Esophagus mucosa (tissue), 1 donor: ENCODE measurements around the gene NKAIN2. TPM values are rescaled to one million over a fixed set of nuclear protein-coding genes. Genes with fewer than 3 reads are reported as not detected.

ENCODE experiments used
- ATAC-seq: fragments of 200-7000 bp; cut with Tn5 transposase; one replicate; pipeline ENCODE4 v1.9.1; 2020
- total RNA-seq: library from RNA; stranded (reverse); gene quantifications from one replicate; pipeline ENCODE4 v1.2.4, GENCODE V29; 2023
- donor health status: DM: yes; HTN: yes; CAD: no.

Gene NKAIN2
- total RNA-seq, 1 donor from 2014 or later, result not detected

DNA sequence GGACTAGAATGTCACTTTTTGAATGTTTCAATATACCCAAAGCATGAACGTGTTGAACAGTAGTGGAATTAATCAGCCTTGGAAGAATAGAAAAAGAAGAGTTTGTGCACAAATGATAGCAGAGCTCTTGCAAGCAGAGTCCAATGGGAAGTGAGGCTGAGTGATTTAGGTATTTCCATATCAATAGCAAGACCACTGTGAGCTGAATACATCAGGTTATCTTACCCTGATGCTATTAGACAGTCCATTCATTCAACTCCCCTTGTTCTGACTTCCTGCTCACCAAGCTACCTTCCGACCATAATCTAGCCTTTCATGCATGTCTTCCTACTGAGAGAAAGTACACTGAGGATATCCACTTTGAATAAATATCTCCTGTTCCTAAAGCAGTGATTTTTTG lies 809.4 kb downstream of the NKAIN2 start:
- ATAC-seq, result no peak

- no peak for ATAC-seq
These were observed 818.7 kb downstream of the NKAIN2 start for GRCh38 chr6:124622351-124622750.

GRCh38 chr6:124633655-124634054 lies 830.0 kb downstream of the NKAIN2 start:
- ATAC-seq, result no peak

DNA sequence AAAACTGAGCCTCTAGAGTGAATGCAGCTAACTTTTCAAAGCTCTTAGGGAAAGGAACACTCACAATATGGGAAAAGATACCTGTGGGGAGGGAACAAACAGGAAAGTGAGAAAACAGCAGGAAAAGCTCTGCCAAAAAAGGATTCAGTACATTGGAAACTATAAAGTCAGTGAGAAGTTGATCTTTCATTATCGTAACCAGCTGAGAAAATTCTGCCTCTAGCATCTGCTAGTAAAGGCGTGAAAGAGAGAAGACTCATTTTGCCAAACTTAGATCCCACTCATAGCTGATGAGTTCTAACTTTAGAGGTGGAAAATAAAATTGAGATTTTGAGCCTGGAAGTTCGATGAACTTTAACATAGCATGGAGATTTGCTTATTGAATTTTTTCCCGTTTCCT lies 836.8 kb downstream of the NKAIN2 start:
- no peak for ATAC-seq

- no peak for ATAC-seq
These were observed 852.2 kb downstream of the NKAIN2 start for GRCh38 chr6:124655866-124656265.

DNA sequence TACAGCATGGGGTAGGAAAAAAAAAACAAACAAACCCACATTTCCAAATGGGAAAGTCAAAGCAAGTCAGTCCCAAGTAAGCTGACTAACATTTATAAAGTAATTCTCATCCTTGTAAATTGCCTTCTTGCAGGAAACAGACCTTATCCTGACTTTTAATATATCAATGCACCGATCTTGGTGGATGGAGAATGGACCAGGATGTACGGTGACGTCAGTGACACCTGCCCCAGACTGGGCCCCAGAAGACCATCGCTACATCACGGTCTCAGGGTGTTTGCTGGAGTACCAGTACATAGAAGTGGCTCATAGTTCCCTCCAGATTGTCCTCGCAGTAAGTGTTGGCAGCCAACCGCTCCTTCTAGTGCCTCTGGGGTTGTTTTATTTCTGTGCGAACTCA lies 854.4 kb downstream of the NKAIN2 start:
- no peak for ATAC-seq

DNA sequence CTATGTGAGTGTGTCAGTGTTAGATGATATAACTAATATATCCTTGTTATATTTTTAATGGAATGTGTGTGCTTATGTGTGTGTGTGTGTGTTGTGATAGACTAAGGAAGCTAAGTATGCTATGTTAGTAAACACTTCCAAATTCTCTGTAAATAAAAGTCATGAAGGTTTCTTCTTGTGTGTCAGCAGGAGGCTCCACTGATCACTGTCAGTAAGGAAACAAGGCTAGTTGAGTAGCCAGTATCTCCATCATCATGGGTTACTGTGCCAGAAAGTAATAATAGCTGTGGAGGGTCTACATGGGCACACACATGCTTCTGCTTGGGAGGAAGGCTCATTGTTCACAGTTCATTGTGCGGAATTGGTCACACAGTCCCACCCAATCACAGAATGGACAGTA lies 855.8 kb downstream of the NKAIN2 start:
- no peak for ATAC-seq

DNA sequence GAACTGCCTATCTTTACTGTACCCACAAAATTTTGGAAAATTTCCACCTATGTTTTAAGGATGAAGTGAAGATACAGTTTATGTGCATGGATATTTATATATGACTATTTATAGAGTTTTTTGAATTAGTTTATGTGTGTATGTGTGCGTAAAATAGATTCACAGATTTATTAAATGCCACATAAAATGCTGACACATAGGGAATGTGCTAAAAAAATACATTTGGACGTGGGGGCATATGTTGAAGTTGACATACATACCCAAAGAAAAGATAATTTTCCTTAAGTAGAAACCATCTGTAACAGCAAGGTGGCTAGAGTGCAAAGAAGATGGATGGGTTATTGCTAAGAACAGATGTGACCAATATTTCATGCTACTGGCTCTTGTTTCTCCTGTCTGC lies 856.5 kb downstream of the NKAIN2 start:
- no peak for ATAC-seq

GRCh38 chr6:124661097-124661661 lies 857.5 kb downstream of the NKAIN2 start:
- ATAC-seq, result no peak

DNA sequence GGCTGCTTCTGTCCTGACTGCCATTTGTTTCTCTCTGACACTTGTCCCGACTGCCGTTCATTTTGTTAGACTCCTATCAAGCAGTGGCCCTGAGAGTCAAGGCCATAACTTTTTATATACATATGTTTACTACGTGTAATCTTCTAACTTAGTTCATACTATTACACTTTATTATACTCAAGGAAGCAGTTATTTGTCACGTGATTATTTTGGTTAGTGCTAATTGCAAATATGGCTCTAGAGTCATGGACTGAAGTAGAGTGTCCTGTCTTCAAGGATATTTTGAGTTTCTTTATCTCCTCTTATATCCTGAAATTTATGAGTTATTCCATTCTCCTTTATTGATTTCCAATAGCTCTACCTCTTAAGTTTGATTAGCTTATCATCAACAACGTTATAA lies 864.4 kb downstream of the NKAIN2 start:
- no peak for ATAC-seq

GRCh38 chr6:124669713-124670480 lies 866.2 kb downstream of the NKAIN2 start:
- ATAC-seq, result no peak

DNA sequence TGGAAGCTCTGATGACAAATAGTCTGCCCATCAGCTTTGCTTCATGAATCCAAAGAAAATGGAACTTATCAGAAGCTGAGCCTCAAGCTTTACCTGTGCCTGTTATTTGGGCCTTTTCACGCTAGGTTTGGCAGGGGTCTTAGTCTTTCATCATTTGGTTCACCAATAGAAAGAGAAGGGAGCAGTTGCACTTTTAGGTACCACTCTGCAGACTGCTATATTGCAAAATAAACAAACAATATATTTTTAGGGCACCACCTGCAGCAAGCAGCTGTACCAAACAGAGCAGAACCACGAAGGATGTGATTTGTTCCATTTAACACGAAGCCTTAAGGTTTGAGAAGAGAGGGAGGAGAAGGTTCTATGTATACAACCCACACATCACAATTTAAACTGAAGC lies 867.1 kb downstream of the NKAIN2 start:
- no peak for ATAC-seq

GRCh38 chr6:124671324-124671723 lies 867.7 kb downstream of the NKAIN2 start:
- no peak for ATAC-seq

DNA sequence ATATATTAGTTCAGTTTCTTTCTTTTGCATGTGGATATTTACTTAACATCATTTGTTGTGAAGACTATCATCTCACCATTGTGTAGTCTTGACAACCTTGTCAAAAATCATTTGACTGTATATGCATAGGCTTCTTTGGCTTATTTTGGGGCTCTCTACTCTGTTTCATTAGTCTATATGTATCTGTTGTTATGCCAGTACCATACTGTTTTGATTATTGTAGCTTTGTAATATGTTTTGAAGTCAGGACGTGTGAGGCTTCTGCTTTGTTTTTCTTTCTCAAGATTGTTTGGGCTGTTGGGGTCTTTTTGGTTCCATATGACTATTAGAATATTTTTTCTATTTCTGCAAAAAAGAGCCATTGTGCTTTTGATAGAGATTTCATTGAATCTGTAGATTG lies 870.4 kb downstream of the NKAIN2 start:
- ATAC-seq, result no peak

DNA sequence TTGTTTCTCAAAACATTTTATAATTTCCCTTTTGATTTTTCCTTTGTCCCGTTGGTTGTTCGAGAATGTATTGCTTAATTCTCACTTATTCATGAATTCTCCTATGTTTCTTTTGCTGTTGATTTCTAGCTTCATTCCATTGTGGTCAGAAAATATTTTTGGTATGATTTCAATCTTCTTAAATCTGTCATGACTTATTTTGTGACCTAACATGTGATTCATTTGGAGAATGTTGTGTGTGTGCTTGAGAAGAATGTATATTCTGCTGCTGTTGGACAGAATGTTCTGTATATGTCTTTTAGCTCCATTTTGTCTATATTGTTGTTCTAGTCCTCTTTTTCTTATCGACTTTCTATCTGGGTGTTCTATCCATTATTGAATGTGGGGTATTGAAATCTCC lies 872.4 kb downstream of the NKAIN2 start:
- no peak for ATAC-seq

DNA sequence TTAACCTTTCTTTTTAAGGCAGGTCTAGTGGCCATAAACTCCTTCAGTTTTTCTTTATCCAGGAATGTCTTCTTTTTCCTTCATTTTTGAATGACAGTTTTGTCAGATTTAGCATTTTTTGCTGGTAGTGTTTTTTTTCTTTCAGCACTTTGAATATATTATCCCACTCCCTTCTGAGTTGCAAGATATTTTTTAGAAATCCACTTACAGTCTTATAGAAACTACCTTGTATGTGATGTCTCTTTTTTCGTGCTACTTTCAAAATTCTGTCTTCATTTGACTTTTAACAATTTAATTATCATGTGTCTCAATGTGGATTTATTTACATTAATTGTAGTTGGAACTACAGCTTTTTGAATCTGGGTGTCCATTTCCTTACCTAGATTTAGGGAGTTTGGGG lies 874.2 kb downstream of the NKAIN2 start:
- no peak for ATAC-seq

GRCh38 chr6:124679387-124679786 lies 875.7 kb downstream of the NKAIN2 start:
- no peak for ATAC-seq

GRCh38 chr6:124682751-124683150 lies 879.1 kb downstream of the NKAIN2 start:
- no peak for ATAC-seq

GRCh38 chr6:124683507-124683906 lies 879.8 kb downstream of the NKAIN2 start:
- ATAC-seq, result no peak

GRCh38 chr6:124684621-124685020 lies 881.0 kb downstream of the NKAIN2 start:
- no peak for ATAC-seq

DNA sequence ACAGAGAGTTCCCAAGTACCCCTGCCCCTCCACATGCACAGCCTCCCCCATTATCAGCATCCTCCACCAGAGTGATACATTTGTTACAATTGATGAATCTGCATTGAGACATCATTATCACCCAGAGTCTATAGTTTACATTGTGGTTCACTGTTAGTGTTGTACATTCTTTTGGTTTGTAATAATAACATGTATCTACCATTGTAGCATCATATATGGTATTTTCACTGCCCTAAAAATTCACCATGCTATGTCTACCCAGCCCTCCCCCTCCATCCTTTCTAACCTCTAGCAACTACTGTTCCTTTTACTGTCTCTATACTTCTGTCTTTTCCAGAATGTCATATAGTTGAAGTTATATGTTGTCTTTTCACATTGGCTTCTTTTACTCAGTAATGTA lies 884.7 kb downstream of the NKAIN2 start:
- no peak for ATAC-seq

DNA sequence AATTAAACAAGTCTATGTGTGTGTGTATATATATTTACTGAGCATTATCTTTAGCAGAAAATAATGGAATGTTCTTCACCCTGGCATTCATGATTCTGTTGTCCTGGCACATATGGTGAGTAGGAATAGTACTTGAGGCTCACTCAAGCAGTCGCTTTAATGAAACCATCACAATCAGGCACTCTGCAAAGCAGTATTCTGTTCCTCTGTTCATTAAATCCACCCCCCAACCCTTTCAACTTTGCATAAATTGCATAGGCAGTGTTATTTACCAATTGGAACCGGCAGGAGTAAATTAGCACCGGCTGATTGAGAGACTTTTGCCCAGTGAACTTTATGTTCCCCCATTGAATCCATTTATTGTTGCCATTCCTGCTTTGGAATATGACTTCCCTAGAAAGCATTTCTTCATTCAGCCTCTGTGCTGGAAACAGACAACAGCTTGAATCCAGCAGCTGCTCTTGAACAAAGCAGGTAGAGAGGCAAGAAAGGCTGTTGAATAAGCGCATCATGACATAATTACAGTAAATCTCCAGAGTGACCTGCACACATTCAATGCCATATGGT lies 890.6 kb downstream of the NKAIN2 start:
- no peak for ATAC-seq

DNA sequence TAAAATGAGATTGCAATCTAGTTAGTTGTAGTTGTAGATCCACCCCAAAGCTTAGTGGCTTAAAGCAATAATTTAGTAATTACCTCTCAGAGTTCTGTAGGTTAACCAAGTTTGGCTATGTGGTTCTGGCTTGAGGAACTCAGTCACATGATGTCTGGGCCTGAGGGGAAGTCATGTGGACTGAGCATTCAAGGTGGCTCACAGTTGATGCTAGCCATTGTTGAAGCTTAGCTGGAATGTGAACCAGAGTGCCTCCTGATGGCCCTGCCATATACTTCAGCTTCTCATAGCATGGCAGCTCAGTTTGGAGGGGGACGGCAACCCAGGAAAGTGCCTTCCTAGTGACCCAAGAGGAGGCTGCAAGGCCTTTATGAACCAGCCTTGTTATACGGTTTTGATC lies 895.4 kb downstream of the NKAIN2 start:
- ATAC-seq, result no peak

- ATAC-seq, result no peak
These were observed 899.9 kb downstream of the NKAIN2 start for GRCh38 chr6:124703541-124703940.
